Mammary epithelial cell (primary cell): ENCODE measurements around the gene ASCC3.

Source experiments
- CTCF ChIP-seq, 2 donors: IDR thresholded peaks in 1 of 2; conservative IDR thresholded peaks in 1 of 2; 2 replicates each; pipeline ENCODE4 v1.5.1; 2011 to 2012; ENCODE audit warnings: inconsistent platforms in 2 of 2, low read length in 2 of 2, mild to moderate bottlenecking in 2 of 2, control low read depth in 1 of 2, low read depth in 1 of 2; ENCODE audit not compliant: insufficient read depth in 1 of 2; ENCODE audit errors: extremely low read depth in 1 of 2
- EZH2 ChIP-seq: IDR thresholded peaks from 2 replicates; pipeline ENCODE4 v1.6.1; 2012; ENCODE audit warnings: low read length, inconsistent platforms, borderline replicate concordance

GRCh38 chr6:100906325-100906724, 25.2 kb upstream of the ASCC3 start:
- TF ChIP-seq CTCF (conservative IDR thresholded peaks at IDR 0.05 in 1 of 2, IDR thresholded peaks at IDR 0.05 in 1 of 2; ENCODE audit: extremely low read depth in 1 of 2, insufficient read depth in 1 of 2, low read depth in 1 of 2, low read length in 2 of 2) (no peak), EZH2 (no peak)
